HepG2 (cell line): Measurements from ENCODE around the gene NDRG2. TPM values are rescaled to one million over a fixed set of nuclear protein-coding genes. Genes with fewer than 3 reads are reported as not detected.

Experiments
- ELF3 ChIP-seq: IDR thresholded peaks from 2 replicates; pipeline ENCODE4 v1.6.1; 2016; ENCODE audit warnings: missing genetic modification reagents, missing compliant biosample characterization
- GATAD2A ChIP-seq: IDR thresholded peaks from 2 replicates; pipeline ENCODE4 v1.6.1; 2016
- KMT2A ChIP-seq: sonication (generic); formaldehyde crosslinking; IDR thresholded peaks from 2 replicates; pipeline ENCODE4 v1.4.0; 2020; ENCODE audit warnings: missing genetic modification reagents
- SRSF4 ChIP-seq: fragments of 200-400 bp; formaldehyde crosslinking; IDR thresholded peaks from one replicate; pipeline ENCODE4 v1.6.1; 2018; ENCODE audit warnings: mild to moderate bottlenecking, low read depth, low read length, moderate library complexity; ENCODE audit not compliant: poor library complexity, severe bottlenecking
- ZFY ChIP-seq: sonication (generic); formaldehyde crosslinking; IDR thresholded peaks from 2 replicates; pipeline ENCODE4 v1.4.0; 2020; ENCODE audit warnings: missing genetic modification reagents
- ZNF234 ChIP-seq: sonication (generic); formaldehyde crosslinking; conservative IDR thresholded peaks from 2 replicates; pipeline ENCODE4 v1.5.1; 2020; ENCODE audit warnings: mild to moderate bottlenecking, missing genetic modification reagents
- ZNF598 ChIP-seq: sonication (generic); formaldehyde crosslinking; IDR thresholded peaks from 2 replicates; pipeline ENCODE4 v1.5.1; 2020; ENCODE audit warnings: mild to moderate bottlenecking, missing genetic modification reagents, borderline replicate concordance
- ZNF672 ChIP-seq: sonication (generic); formaldehyde crosslinking; IDR thresholded peaks from 2 replicates; pipeline ENCODE4 v1.8.1; 2022; ENCODE audit warnings: missing genetic modification reagents
- polyA plus RNA-seq, 8 experiments: library from polyadenylated mRNA; depleted of rRNA in 3 of 8; stranded (reverse) in 7 of 8; unstranded in 1 of 8; fragments of >200 nt; fragmentation: Illumina TruSeq in 4 of 8; extraction: Trizol in 4 of 8; gene quantifications; 2 replicates each; pipeline versions ENCODE4 v1.2.1 to v1.2.3, GENCODE V29; 2011 to 2016; ENCODE audit warnings: low read depth in 4 of 8, missing spikeins in 1 of 8, mixed read lengths in 1 of 8; ENCODE audit not compliant: insufficient read depth in 1 of 8
- total RNA-seq, 5 experiments: library from RNA; depleted of rRNA; stranded (reverse); fragments of >200 nt; fragmentation: Illumina TruSeq; extraction: Trizol; gene quantifications; 2 replicates each; pipeline ENCODE4 v1.2.3, GENCODE V29; 2016; ENCODE audit warnings: low read depth in 1 of 5
- TF ChIP-seq, protein P1 (sequence below): sonication (generic); formaldehyde crosslinking; IDR thresholded peaks from 2 replicates; pipeline ENCODE4 v1.4.0; 2020; ENCODE audit warnings: missing genetic modification reagents, mild to moderate bottlenecking, borderline replicate concordance
- TF ChIP-seq, protein P2 (sequence below): sonication (generic); formaldehyde crosslinking; IDR thresholded peaks from 2 replicates; pipeline ENCODE4 v1.4.0; 2020; ENCODE audit warnings: mild to moderate bottlenecking, missing genetic modification reagents, borderline replicate concordance
- TF ChIP-seq, protein P3 (sequence below): sonication (generic); formaldehyde crosslinking; IDR thresholded peaks from 2 replicates; pipeline ENCODE4 v1.4.0; 2020; ENCODE audit warnings: missing genetic modification reagents
- TF ChIP-seq, protein P4 (sequence below): sonication (generic); formaldehyde crosslinking; IDR thresholded peaks from 2 replicates; pipeline ENCODE4 v1.4.0; 2020; ENCODE audit warnings: missing genetic modification reagents

The NDRG2 gene
- total and polyA plus RNA-seq, 2 of the 13 experiments (the other 11 are each of a cell fraction or from before 2014, with no cell fraction given): 27.2 to 189 TPM

DNA sequence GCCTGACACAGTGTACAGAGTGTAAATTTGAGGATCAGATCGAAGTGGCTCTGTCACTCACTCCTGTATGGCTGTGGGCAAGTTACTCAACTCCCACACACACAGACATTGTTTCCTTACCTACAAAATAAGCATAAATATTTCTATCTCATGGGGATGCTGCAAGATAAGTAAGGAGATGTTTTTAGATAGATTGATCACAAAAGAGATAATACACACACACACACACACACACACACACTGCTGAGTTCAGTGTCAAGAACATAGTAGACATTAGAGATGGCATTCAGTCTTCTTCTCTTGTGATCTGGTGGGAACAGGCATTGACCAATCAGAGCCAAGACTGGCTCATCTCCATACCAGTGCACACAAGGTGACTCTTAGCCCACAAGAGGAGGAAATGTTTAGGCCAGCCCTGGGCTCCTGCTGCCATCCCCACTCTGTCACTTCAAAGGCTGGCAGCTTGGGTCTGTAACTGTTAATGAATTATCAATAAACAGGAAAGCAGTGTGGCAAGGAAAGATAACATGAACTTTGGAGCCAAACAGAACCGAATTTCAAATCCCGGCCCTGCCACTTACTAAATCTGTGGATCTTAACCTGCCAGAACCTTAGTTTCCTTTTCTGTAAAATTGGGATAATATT is 29.4 kb upstream of the NDRG2 start (continued):
- TF ChIP-seq, protein P1, sequence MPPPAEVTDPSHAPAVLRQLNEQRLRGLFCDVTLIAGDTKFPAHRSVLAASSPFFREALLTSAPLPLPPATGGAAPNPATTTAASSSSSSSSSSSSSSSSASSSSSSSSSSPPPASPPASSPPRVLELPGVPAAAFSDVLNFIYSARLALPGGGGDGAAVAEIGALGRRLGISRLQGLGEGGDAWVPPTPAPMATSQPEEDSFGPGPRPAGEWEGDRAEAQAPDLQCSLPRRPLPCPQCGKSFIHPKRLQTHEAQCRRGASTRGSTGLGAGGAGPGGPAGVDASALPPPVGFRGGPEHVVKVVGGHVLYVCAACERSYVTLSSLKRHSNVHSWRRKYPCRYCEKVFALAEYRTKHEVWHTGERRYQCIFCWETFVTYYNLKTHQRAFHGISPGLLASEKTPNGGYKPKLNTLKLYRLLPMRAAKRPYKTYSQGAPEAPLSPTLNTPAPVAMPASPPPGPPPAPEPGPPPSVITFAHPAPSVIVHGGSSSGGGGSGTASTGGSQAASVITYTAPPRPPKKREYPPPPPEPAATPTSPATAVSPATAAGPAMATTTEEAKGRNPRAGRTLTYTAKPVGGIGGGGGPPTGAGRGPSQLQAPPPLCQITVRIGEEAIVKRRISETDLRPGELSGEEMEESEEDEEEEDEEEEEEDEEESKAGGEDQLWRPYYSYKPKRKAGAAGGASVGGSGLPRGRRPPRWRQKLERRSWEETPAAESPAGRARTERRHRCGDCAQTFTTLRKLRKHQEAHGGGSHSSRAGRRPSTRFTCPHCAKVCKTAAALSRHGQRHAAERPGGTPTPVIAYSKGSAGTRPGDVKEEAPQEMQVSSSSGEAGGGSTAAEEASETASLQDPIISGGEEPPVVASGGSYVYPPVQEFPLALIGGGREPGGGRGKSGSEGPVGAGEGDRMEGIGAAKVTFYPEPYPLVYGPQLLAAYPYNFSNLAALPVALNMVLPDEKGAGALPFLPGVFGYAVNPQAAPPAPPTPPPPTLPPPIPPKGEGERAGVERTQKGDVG (CRISPR knock-in tag): no peak; the same call in 1 of the 2 replicates
- TF ChIP-seq, protein P2, sequence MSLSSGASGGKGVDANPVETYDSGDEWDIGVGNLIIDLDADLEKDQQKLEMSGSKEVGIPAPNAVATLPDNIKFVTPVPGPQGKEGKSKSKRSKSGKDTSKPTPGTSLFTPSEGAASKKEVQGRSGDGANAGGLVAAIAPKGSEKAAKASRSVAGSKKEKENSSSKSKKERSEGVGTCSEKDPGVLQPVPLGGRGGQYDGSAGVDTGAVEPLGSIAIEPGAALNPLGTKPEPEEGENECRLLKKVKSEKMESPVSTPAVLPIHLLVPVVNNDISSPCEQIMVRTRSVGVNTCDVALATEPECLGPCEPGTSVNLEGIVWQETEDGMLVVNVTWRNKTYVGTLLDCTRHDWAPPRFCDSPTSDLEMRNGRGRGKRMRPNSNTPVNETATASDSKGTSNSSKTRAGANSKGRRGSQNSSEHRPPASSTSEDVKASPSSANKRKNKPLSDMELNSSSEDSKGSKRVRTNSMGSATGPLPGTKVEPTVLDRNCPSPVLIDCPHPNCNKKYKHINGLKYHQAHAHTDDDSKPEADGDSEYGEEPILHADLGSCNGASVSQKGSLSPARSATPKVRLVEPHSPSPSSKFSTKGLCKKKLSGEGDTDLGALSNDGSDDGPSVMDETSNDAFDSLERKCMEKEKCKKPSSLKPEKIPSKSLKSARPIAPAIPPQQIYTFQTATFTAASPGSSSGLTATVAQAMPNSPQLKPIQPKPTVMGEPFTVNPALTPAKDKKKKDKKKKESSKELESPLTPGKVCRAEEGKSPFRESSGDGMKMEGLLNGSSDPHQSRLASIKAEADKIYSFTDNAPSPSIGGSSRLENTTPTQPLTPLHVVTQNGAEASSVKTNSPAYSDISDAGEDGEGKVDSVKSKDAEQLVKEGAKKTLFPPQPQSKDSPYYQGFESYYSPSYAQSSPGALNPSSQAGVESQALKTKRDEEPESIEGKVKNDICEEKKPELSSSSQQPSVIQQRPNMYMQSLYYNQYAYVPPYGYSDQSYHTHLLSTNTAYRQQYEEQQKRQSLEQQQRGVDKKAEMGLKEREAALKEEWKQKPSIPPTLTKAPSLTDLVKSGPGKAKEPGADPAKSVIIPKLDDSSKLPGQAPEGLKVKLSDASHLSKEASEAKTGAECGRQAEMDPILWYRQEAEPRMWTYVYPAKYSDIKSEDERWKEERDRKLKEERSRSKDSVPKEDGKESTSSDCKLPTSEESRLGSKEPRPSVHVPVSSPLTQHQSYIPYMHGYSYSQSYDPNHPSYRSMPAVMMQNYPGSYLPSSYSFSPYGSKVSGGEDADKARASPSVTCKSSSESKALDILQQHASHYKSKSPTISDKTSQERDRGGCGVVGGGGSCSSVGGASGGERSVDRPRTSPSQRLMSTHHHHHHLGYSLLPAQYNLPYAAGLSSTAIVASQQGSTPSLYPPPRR: peak; percentile 88
- TF ChIP-seq, protein P3, sequence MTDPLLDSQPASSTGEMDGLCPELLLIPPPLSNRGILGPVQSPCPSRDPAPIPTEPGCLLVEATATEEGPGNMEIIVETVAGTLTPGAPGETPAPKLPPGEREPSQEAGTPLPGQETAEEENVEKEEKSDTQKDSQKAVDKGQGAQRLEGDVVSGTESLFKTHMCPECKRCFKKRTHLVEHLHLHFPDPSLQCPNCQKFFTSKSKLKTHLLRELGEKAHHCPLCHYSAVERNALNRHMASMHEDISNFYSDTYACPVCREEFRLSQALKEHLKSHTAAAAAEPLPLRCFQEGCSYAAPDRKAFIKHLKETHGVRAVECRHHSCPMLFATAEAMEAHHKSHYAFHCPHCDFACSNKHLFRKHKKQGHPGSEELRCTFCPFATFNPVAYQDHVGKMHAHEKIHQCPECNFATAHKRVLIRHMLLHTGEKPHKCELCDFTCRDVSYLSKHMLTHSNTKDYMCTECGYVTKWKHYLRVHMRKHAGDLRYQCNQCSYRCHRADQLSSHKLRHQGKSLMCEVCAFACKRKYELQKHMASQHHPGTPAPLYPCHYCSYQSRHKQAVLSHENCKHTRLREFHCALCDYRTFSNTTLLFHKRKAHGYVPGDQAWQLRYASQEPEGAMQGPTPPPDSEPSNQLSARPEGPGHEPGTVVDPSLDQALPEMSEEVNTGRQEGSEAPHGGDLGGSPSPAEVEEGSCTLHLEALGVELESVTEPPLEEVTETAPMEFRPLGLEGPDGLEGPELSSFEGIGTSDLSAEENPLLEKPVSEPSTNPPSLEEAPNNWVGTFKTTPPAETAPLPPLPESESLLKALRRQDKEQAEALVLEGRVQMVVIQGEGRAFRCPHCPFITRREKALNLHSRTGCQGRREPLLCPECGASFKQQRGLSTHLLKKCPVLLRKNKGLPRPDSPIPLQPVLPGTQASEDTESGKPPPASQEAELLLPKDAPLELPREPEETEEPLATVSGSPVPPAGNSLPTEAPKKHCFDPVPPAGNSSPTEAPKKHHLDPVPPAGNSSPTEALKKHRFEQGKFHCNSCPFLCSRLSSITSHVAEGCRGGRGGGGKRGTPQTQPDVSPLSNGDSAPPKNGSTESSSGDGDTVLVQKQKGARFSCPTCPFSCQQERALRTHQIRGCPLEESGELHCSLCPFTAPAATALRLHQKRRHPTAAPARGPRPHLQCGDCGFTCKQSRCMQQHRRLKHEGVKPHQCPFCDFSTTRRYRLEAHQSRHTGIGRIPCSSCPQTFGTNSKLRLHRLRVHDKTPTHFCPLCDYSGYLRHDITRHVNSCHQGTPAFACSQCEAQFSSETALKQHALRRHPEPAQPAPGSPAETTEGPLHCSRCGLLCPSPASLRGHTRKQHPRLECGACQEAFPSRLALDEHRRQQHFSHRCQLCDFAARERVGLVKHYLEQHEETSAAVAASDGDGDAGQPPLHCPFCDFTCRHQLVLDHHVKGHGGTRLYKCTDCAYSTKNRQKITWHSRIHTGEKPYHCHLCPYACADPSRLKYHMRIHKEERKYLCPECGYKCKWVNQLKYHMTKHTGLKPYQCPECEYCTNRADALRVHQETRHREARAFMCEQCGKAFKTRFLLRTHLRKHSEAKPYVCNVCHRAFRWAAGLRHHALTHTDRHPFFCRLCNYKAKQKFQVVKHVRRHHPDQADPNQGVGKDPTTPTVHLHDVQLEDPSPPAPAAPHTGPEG (CRISPR knock-in tag): peak; percentile 66; the same call in 1 of the 2 replicates
- TF ChIP-seq GATAD2A (CRISPR knock-in tag) (peak; percentile 97), ZNF598 (CRISPR knock-in tag) (no peak; the same call in 1 of the 2 replicates), KMT2A (CRISPR knock-in tag) (no peak; the same call in 1 of the 2 replicates), ZNF234 (CRISPR knock-in tag) (no peak), ZNF672 (CRISPR knock-in tag) (no peak), ZFY (CRISPR knock-in tag) (peak; percentile 48; the same call in 1 of the 2 replicates), ELF3 (CRISPR knock-in tag) (peak; percentile 99), SRSF4 (no peak)
- TF ChIP-seq, protein P4, sequence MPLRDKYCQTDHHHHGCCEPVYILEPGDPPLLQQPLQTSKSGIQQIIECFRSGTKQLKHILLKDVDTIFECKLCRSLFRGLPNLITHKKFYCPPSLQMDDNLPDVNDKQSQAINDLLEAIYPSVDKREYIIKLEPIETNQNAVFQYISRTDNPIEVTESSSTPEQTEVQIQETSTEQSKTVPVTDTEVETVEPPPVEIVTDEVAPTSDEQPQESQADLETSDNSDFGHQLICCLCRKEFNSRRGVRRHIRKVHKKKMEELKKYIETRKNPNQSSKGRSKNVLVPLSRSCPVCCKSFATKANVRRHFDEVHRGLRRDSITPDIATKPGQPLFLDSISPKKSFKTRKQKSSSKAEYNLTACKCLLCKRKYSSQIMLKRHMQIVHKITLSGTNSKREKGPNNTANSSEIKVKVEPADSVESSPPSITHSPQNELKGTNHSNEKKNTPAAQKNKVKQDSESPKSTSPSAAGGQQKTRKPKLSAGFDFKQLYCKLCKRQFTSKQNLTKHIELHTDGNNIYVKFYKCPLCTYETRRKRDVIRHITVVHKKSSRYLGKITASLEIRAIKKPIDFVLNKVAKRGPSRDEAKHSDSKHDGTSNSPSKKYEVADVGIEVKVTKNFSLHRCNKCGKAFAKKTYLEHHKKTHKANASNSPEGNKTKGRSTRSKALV (CRISPR knock-in tag): no peak
